GM13977 (cell line): ENCODE measurements around the gene TTI1.

Experiments
- DNase-seq: peaks from one replicate; pipeline ENCODE4 v3.0.0; 2012; ENCODE audit warnings: low spot score
- in situ Hi-C: fragments of 300-500 bp; cut with MboI; formaldehyde crosslinking; loops from one replicate; pipeline ENCODE4 v1.12.0; 2022; ENCODE audit warnings: low sequenced_read_pairs, low pct_unique_long_range_greater_than_20kb, mixed read lengths, inconsistent platforms; ENCODE audit not compliant: unreplicated experiment
- TF ChIP-seq, protein P1 (sequence below): IDR thresholded peaks from 2 replicates; pipeline ENCODE4 v1.5.1; 2012; ENCODE audit warnings: mild to moderate bottlenecking, control low read depth; ENCODE audit not compliant: insufficient read depth; ENCODE audit errors: extremely low read depth, missing control alignments

TTI1 gene

DNA sequence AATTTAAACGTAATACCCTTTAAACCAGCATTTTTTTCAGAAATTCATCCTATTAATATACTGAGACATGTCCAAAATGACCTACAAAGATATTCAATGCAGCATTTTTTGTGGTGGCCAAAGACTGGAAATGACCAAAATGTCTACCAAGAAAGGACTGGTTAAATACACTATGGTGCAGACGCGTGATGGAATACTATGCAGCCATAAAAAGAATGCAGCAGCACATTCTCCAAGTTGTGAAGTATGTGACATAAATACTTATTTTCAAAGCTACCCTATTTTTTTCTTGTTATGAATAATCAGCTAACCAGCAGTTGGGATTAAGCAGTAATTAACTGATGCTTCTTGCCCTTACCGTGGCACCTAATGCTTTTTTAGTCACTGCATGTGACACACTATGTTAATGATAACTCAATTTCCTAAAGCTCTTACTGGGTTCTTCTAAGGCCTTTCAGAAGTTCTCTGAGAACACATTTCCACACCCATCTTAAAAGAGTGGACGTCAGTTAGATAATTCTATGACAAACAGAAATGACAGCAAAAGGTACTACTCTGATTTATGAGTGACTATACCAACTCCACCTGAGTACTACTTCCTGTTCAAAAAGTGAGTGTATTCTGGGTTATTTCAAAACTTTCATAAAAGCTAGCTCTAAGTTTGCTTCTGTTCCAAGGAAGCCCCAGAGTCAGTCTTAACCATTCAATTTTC is 24.9 kb downstream of the TTI1 start:
- in situ Hi-C loops, result no loop called here
- TF ChIP-seq, protein P1, sequence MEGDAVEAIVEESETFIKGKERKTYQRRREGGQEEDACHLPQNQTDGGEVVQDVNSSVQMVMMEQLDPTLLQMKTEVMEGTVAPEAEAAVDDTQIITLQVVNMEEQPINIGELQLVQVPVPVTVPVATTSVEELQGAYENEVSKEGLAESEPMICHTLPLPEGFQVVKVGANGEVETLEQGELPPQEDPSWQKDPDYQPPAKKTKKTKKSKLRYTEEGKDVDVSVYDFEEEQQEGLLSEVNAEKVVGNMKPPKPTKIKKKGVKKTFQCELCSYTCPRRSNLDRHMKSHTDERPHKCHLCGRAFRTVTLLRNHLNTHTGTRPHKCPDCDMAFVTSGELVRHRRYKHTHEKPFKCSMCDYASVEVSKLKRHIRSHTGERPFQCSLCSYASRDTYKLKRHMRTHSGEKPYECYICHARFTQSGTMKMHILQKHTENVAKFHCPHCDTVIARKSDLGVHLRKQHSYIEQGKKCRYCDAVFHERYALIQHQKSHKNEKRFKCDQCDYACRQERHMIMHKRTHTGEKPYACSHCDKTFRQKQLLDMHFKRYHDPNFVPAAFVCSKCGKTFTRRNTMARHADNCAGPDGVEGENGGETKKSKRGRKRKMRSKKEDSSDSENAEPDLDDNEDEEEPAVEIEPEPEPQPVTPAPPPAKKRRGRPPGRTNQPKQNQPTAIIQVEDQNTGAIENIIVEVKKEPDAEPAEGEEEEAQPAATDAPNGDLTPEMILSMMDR, result no peak
- no peak for DNase-seq

DNA sequence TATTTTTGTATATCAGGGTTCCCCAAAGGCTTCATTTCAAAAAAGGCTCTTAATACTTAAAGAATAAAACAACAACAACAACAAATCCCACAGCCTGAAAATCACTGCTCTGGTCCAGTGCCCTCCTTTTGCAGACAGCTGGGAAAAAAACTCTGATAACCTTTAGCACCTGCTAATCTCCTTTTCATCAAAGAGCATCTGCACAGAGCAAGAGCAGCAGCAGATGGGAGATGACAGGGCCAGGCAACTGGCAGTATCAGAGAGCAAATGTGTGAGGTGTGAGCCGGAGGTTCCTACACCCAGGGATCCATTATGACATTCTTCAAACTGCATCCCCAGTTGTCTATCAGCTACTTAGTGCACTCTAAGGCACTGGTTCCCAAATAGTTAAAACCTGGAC is 25.7 kb downstream of the TTI1 start:
- in situ Hi-C loops, result no loop called here
- TF ChIP-seq, protein P1, result no peak
- DNase-seq, result no peak

- no peak for DNase-seq
- in situ Hi-C loops, result no loop called here
- TF ChIP-seq, protein P1, result no peak
These were observed 27.4 kb downstream of the TTI1 start for GRCh38 chr20:38005903-38006302.

GRCh38 chr20:38004416-38004815 is 28.8 kb downstream of the TTI1 start:
- no peak for DNase-seq
- TF ChIP-seq, protein P1, result no peak

GRCh38 chr20:38002422-38002821 is 30.8 kb downstream of the TTI1 start:
- TF ChIP-seq, protein P1, result no peak
- DNase-seq, result no peak
- in situ Hi-C loops, result no loop called here

More at GRCh38 chr20:38004416-38004815, 28.8 kb downstream of the TTI1 start:
- in situ Hi-C loops, result no loop called here

- DNase-seq, result no peak
- TF ChIP-seq, protein P1, result no peak
- in situ Hi-C loops, result no loop called here
These were observed 31.3 kb downstream of the TTI1 start for GRCh38 chr20:38001981-38002380.
